HG02571 (cell line): Measurements from ENCODE around the gene REXO4.
"Not testable (repeated sequence)": the region's sequence is repeated elsewhere in the genome, so short reads cannot be mapped to it uniquely, and the experiment has no call there.

Source experiments
- ATAC-seq: cut with Tn5 transposase; IDR thresholded peaks from one replicate; pipeline ENCODE4 v1.9.1; 2021; ENCODE audit warnings: mild to moderate bottlenecking, moderate library complexity; ENCODE audit not compliant: unreplicated experiment

The REXO4 gene

GRCh38 chr9:133389562-133389961 is 28.2 kb downstream of the REXO4 start:
- ATAC-seq = no peak

- ATAC-seq = no peak
These were observed 28.7 kb downstream of the REXO4 start for GRCh38 chr9:133389025-133389557.

- no peak for ATAC-seq
These were observed 30.1 kb downstream of the REXO4 start for GRCh38 chr9:133387680-133388079.

GRCh38 chr9:133386338-133386737 is 31.5 kb downstream of the REXO4 start:
- no peak for ATAC-seq

GRCh38 chr9:133385452-133385851 is 32.4 kb downstream of the REXO4 start:
- ATAC-seq = no peak

- no peak for ATAC-seq
These were observed 33.0 kb downstream of the REXO4 start for GRCh38 chr9:133384736-133385321.

GRCh38 chr9:133383438-133383837 is 34.4 kb downstream of the REXO4 start:
- no peak for ATAC-seq

- ATAC-seq = no peak
These were observed 35.2 kb downstream of the REXO4 start for GRCh38 chr9:133382507-133383141.

- no peak for ATAC-seq
These were observed 37.1 kb downstream of the REXO4 start for GRCh38 chr9:133380734-133381133.

GRCh38 chr9:133379153-133380086 is 38.4 kb downstream of the REXO4 start:
- ATAC-seq = no peak

- ATAC-seq = no peak
These were observed 39.3 kb downstream of the REXO4 start for GRCh38 chr9:133378408-133378962.

GRCh38 chr9:133377721-133378216 is 40.0 kb downstream of the REXO4 start:
- no peak for ATAC-seq

- ATAC-seq = not testable (repeated sequence)
These were observed 40.5 kb downstream of the REXO4 start for GRCh38 chr9:133377280-133377679.

GRCh38 chr9:133375724-133376654 is 41.8 kb downstream of the REXO4 start, which contains the start of the genes STKLD1 and SURF4:
TSS of gene STKLD1 (plus strand) at chr9:133376366. CDS start at chr9:133376474, 108 bp downstream.
TSS of gene SURF4 (minus strand) at chr9:133376060. CDS start at chr9:133375969, 91 bp downstream.
- peak; percentile 83 for ATAC-seq

GRCh38 chr9:133375116-133375723 is 42.6 kb downstream of the REXO4 start:
- peak; percentile 12 for ATAC-seq

- no peak for ATAC-seq
These were observed 43.1 kb downstream of the REXO4 start for GRCh38 chr9:133374612-133375115.

GRCh38 chr9:133372144-133372543 is 45.7 kb downstream of the REXO4 start:
- ATAC-seq = no peak

GRCh38 chr9:133371261-133371711 is 46.5 kb downstream of the REXO4 start:
- ATAC-seq = no peak

- no peak for ATAC-seq
These were observed 47.1 kb downstream of the REXO4 start for GRCh38 chr9:133370685-133371084.
